ENCODE measurements around the gene FOSL2.

DNA sequence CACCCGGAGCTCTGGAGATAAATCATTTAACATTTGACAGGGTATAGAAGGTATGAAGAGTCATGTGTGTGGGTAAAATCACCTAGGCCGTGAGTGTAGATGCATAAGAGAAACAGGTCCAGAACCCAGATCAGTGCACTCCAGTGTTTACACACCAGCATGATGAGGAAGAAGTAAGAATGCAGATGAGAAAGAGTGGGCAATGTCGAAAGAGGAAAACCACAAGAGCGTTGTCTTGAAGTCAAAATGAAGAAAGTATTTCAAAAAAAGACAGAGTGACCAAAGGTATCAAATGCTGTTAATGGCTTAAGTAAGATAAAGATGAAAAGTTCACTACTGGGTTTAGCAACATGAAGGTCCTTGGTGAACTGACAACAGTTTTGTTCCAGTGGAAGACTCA is 71.2 kb downstream of the FOSL2 start:
- TF ChIP-seq, protein P1, sequence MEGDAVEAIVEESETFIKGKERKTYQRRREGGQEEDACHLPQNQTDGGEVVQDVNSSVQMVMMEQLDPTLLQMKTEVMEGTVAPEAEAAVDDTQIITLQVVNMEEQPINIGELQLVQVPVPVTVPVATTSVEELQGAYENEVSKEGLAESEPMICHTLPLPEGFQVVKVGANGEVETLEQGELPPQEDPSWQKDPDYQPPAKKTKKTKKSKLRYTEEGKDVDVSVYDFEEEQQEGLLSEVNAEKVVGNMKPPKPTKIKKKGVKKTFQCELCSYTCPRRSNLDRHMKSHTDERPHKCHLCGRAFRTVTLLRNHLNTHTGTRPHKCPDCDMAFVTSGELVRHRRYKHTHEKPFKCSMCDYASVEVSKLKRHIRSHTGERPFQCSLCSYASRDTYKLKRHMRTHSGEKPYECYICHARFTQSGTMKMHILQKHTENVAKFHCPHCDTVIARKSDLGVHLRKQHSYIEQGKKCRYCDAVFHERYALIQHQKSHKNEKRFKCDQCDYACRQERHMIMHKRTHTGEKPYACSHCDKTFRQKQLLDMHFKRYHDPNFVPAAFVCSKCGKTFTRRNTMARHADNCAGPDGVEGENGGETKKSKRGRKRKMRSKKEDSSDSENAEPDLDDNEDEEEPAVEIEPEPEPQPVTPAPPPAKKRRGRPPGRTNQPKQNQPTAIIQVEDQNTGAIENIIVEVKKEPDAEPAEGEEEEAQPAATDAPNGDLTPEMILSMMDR (conservative IDR thresholded peaks at IDR 0.05; ENCODE audit: low read length) = no peak
- no peak for TF ChIP-seq EZH2phosphoT487 (IDR thresholded peaks at IDR 0.05; ENCODE audit: borderline replicate concordance, low read depth, low read length)
